ENCODE data around the gene AIG1.
A peak's percentile ranks its signal among the peaks of the same experiment; 100 is the strongest.

Gene AIG1

GRCh38 chr6:143329323-143329722 is 268.6 kb downstream of the AIG1 start:
- TF ChIP-seq CTCF (IDR thresholded peaks at IDR 0.05; ENCODE audit: low read depth, low read length), result no peak
- H3K4me3 ChIP-seq (ENCODE audit: low read depth, low read length), result no peak overlapping the region
- in situ Hi-C loops (cut with HindIII; ENCODE audit: low sequenced_read_pairs), result no loop called here
- DNase-seq (ENCODE audit: low read depth, low spot score), result no peak

GRCh38 chr6:143331362-143331761 is 270.7 kb downstream of the AIG1 start:
- TF ChIP-seq CTCF (IDR thresholded peaks at IDR 0.05; ENCODE audit: low read depth, low read length), result no peak
- in situ Hi-C loops (cut with HindIII; ENCODE audit: low sequenced_read_pairs), result no loop called here
- DNase-seq (ENCODE audit: low read depth, low spot score), result no peak
- H3K4me3 ChIP-seq (ENCODE audit: low read depth, low read length), result no peak overlapping the region

- no peak overlapping the region for H3K4me3 ChIP-seq (ENCODE audit: low read depth, low read length)
- in situ Hi-C loops (cut with HindIII; ENCODE audit: low sequenced_read_pairs), result no loop called here
- no peak for TF ChIP-seq CTCF (IDR thresholded peaks at IDR 0.05; ENCODE audit: low read depth, low read length)
- no peak for DNase-seq (ENCODE audit: low read depth, low spot score)
These were observed 271.6 kb downstream of the AIG1 start for GRCh38 chr6:143332153-143332845.

- H3K4me3 ChIP-seq (ENCODE audit: low read depth, low read length), result no peak overlapping the region
- in situ Hi-C loops (cut with HindIII; ENCODE audit: low sequenced_read_pairs), result no loop called here
- TF ChIP-seq CTCF (IDR thresholded peaks at IDR 0.05; ENCODE audit: low read depth, low read length), result no peak
- no peak for DNase-seq (ENCODE audit: low read depth, low spot score)
These were observed 272.4 kb downstream of the AIG1 start for GRCh38 chr6:143333081-143333480.

GRCh38 chr6:143333749-143334520 is 273.2 kb downstream of the AIG1 start:
- TF ChIP-seq CTCF (IDR thresholded peaks at IDR 0.05; ENCODE audit: low read depth, low read length), result no peak
- H3K4me3 ChIP-seq (ENCODE audit: low read depth, low read length), result no peak overlapping the region
- in situ Hi-C loops (cut with HindIII; ENCODE audit: low sequenced_read_pairs), result no loop called here
- DNase-seq (ENCODE audit: low read depth, low spot score), result peak; percentile 33

- in situ Hi-C loops (cut with HindIII; ENCODE audit: low sequenced_read_pairs), result no loop called here
- no peak for TF ChIP-seq CTCF (IDR thresholded peaks at IDR 0.05; ENCODE audit: low read depth, low read length)
- no peak overlapping the region for H3K4me3 ChIP-seq (ENCODE audit: low read depth, low read length)
- DNase-seq (ENCODE audit: low read depth, low spot score), result no peak
These were observed 275.2 kb downstream of the AIG1 start for GRCh38 chr6:143335865-143336264.
